HEK293 (cell line): ENCODE data around the gene DCDC1.

ENCODE experiments used
- KLF16 ChIP-seq: fragments of 450-650 bp; formaldehyde crosslinking; IDR thresholded peaks from 2 replicates; pipeline ENCODE4 v1.5.1; 2017; ENCODE audit warnings: missing biosample characterization, missing genetic modification characterization
- KLF7 ChIP-seq: fragments of 450-650 bp; formaldehyde crosslinking; IDR thresholded peaks from 2 replicates; pipeline ENCODE4 v1.5.1; 2016; ENCODE audit warnings: missing biosample characterization, missing genetic modification characterization, borderline replicate concordance
- TF ChIP-seq, protein P1 (sequence below): fragments of 450-650 bp; formaldehyde crosslinking; IDR thresholded peaks from 2 replicates; pipeline ENCODE4 v1.5.1; 2016; ENCODE audit warnings: missing biosample characterization, missing genetic modification characterization
- TF ChIP-seq, protein P2 (sequence below): fragments of 450-650 bp; formaldehyde crosslinking; IDR thresholded peaks from 2 replicates; pipeline ENCODE4 v1.5.1; 2016; ENCODE audit warnings: missing biosample characterization, missing genetic modification characterization
- TF ChIP-seq, protein P3 (sequence below): fragments of 450-650 bp; formaldehyde crosslinking; IDR thresholded peaks from 2 replicates; pipeline ENCODE4 v1.5.1; 2016; ENCODE audit warnings: missing biosample characterization, missing genetic modification characterization

DNA sequence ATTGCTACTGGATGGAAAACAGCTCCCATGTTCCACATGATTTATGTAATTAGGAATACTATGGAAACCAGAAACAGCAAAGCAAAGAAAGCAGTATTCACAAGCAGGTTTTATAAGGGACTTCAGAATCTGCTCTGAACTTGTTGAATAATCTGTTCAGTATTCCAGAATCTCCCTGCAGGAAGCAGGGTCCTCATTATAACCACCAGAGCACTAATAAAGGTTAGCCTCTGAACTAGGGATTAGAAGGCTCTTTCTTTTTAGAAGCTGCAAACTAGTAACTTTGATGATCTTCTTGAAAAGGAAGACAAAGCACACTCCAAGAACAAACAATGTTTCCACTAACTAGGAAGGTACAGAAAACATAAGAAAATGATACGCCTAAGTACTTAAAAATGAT, 125.8 kb downstream of the DCDC1 start:
- TF ChIP-seq, protein P1, sequence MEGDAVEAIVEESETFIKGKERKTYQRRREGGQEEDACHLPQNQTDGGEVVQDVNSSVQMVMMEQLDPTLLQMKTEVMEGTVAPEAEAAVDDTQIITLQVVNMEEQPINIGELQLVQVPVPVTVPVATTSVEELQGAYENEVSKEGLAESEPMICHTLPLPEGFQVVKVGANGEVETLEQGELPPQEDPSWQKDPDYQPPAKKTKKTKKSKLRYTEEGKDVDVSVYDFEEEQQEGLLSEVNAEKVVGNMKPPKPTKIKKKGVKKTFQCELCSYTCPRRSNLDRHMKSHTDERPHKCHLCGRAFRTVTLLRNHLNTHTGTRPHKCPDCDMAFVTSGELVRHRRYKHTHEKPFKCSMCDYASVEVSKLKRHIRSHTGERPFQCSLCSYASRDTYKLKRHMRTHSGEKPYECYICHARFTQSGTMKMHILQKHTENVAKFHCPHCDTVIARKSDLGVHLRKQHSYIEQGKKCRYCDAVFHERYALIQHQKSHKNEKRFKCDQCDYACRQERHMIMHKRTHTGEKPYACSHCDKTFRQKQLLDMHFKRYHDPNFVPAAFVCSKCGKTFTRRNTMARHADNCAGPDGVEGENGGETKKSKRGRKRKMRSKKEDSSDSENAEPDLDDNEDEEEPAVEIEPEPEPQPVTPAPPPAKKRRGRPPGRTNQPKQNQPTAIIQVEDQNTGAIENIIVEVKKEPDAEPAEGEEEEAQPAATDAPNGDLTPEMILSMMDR (tag by site-specific recombination) = no peak
- TF ChIP-seq KLF7 (tag by site-specific recombination) = no peak
- TF ChIP-seq KLF16 (tag by site-specific recombination) = no peak
- TF ChIP-seq, protein P2, sequence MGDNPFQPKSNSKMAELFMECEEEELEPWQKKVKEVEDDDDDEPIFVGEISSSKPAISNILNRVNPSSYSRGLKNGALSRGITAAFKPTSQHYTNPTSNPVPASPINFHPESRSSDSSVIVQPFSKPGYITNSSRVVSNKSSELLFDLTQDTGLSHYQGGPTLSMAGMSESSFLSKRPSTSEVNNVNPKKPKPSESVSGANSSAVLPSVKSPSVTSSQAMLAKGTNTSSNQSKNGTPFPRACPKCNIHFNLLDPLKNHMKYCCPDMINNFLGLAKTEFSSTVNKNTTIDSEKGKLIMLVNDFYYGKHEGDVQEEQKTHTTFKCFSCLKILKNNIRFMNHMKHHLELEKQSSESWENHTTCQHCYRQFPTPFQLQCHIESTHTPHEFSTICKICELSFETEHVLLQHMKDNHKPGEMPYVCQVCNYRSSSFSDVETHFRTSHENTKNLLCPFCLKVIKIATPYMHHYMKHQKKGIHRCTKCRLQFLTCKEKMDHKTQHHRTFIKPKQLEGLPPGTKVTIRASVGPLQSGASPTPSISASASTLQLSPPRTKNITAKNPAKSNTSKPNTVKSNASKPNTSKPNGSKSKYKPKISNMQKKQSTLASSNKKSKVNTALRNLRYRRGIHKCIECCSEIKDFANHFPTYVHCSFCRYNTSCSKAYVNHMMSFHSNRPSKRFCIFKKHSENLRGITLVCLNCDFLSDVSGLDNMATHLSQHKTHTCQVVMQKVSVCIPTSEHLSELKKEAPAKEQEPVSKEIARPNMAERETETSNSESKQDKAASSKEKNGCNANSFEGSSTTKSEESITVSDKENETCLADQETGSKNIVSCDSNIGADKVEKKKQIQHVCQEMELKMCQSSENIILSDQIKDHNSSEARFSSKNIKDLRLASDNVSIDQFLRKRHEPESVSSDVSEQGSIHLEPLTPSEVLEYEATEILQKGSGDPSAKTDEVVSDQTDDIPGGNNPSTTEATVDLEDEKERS (tag by site-specific recombination) = no peak
- TF ChIP-seq, protein P3, sequence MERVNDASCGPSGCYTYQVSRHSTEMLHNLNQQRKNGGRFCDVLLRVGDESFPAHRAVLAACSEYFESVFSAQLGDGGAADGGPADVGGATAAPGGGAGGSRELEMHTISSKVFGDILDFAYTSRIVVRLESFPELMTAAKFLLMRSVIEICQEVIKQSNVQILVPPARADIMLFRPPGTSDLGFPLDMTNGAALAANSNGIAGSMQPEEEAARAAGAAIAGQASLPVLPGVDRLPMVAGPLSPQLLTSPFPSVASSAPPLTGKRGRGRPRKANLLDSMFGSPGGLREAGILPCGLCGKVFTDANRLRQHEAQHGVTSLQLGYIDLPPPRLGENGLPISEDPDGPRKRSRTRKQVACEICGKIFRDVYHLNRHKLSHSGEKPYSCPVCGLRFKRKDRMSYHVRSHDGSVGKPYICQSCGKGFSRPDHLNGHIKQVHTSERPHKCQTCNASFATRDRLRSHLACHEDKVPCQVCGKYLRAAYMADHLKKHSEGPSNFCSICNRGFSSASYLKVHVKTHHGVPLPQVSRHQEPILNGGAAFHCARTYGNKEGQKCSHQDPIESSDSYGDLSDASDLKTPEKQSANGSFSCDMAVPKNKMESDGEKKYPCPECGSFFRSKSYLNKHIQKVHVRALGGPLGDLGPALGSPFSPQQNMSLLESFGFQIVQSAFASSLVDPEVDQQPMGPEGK = no peak
